Eye (tissue), 1 donor: ENCODE results near the gene SOX12.
"Not testable (repeated sequence)": the region's sequence is repeated elsewhere in the genome, so short reads cannot be mapped to it uniquely, and the experiment has no call there.

ENCODE experiments used
- DNase-seq: peaks from one replicate; pipeline ENCODE4 v3.0.0-alpha.2; 2015

Gene SOX12

GRCh38 chr20:329851-330232 lies 4.5 kb downstream of the SOX12 start:
- DNase-seq: no peak

- peak; percentile 87 for DNase-seq
Observed at GRCh38 chr20:330233-331149, 5.1 kb downstream of the SOX12 start.

- DNase-seq: no peak
Observed at GRCh38 chr20:334578-334977, 9.2 kb downstream of the SOX12 start.

GRCh38 chr20:336040-336439 lies 10.7 kb downstream of the SOX12 start:
- DNase-seq: not testable (repeated sequence)

GRCh38 chr20:341682-342081 lies 16.3 kb downstream of the SOX12 start:
- no peak for DNase-seq

GRCh38 chr20:343107-343506 lies 17.8 kb downstream of the SOX12 start:
- DNase-seq: no peak

GRCh38 chr20:346033-346639 lies 20.8 kb downstream of the SOX12 start:
- DNase-seq: no peak

- peak; percentile 86 for DNase-seq
Observed at GRCh38 chr20:346640-347316, 21.4 kb downstream of the SOX12 start, which contains the start of gene NRSN2. Gene NRSN2, plus strand, starts transcription at chr20:347111. Its CDS starts 2,533 bp downstream, at chr20:349644.

GRCh38 chr20:347317-347639 lies 21.9 kb downstream of the SOX12 start:
- DNase-seq: no peak

GRCh38 chr20:347640-348484 lies 22.5 kb downstream of the SOX12 start:
- DNase-seq: peak; percentile 98

- no peak for DNase-seq
Observed at GRCh38 chr20:348972-349841, 23.9 kb downstream of the SOX12 start.

GRCh38 chr20:353166-353565 lies 27.8 kb downstream of the SOX12 start:
- no peak for DNase-seq

GRCh38 chr20:354298-354977 lies 29.1 kb downstream of the SOX12 start:
- DNase-seq: peak; percentile 94

GRCh38 chr20:356154-356553 lies 30.8 kb downstream of the SOX12 start:
- DNase-seq: not testable (repeated sequence)

- DNase-seq: no peak
Observed at GRCh38 chr20:356745-357144, 31.4 kb downstream of the SOX12 start.

- DNase-seq: no peak
Observed at GRCh38 chr20:358891-359555, 33.7 kb downstream of the SOX12 start.

- peak; percentile 59 for DNase-seq
Observed at GRCh38 chr20:361561-361960, 36.2 kb downstream of the SOX12 start.

- DNase-seq: peak; percentile 58
Observed at GRCh38 chr20:362271-363254, 37.2 kb downstream of the SOX12 start.
